GM12891 (cell line): Measurements from ENCODE around the gene PTGES3.

Source experiments
- PAX5 ChIP-seq: IDR thresholded peaks from 2 replicates; pipeline ENCODE4 v1.6.1; 2011; ENCODE audit warnings: low read length, moderate library complexity, mild to moderate bottlenecking; ENCODE audit not compliant: insufficient read depth, severe bottlenecking
- POLR2A ChIP-seq: IDR thresholded peaks from 2 replicates; pipeline ENCODE4 v1.6.1; 2011; ENCODE audit warnings: low read depth, low read length, control low read depth
- POLR2AphosphoS5 ChIP-seq: IDR thresholded peaks from 2 replicates; pipeline ENCODE4 v1.6.1; 2011; ENCODE audit warnings: low read depth, low read length, control low read depth
- POU2F2 ChIP-seq: IDR thresholded peaks from 2 replicates; pipeline ENCODE4 v1.6.1; 2011; ENCODE audit warnings: low read depth, mild to moderate bottlenecking, control low read depth, low read length, moderate library complexity
- TAF1 ChIP-seq: IDR thresholded peaks from 2 replicates; pipeline ENCODE4 v1.6.1; 2011; ENCODE audit warnings: low read depth, low read length, control low read depth

DNA sequence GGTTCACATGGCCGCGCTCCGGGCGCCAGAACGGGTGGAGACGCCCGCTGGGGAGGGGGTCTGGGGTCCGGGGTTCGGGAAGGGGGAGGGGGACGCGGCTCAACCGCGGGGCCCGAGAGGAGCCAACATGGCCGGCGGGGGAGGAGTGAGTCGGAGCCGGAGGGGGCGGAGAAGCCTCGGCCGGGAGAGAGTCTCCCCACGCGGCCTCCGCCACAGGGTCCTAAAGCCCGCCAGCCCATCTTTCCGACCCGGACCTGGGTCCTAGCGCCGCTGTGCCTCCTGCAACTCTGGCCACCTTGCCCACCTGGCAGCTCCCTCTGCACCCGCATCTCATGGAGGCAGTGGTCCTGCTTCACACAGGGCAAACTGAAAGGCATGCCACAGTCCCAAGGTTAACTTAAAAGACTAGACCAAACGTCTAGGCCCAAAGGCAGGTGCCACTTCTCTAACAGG is 57.9 kb downstream of the PTGES3 start, which contains the start of gene BAZ2A:
- TF ChIP-seq POLR2AphosphoS5: no peak
- TF ChIP-seq POU2F2: peak; percentile 89
- TF ChIP-seq POLR2A: no peak
- TF ChIP-seq TAF1: peak; percentile 57; the same call in 1 of the 2 replicates
- TF ChIP-seq PAX5: no peak
